GM21723 (cell line): Measurements from ENCODE around the gene LIN28A.

Experiments used
- ATAC-seq: cut with Tn5 transposase; IDR thresholded peaks from one replicate; pipeline ENCODE4 v1.9.1; 2021; ENCODE audit warnings: mild to moderate bottlenecking, moderate library complexity; ENCODE audit not compliant: unreplicated experiment

Gene LIN28A

DNA sequence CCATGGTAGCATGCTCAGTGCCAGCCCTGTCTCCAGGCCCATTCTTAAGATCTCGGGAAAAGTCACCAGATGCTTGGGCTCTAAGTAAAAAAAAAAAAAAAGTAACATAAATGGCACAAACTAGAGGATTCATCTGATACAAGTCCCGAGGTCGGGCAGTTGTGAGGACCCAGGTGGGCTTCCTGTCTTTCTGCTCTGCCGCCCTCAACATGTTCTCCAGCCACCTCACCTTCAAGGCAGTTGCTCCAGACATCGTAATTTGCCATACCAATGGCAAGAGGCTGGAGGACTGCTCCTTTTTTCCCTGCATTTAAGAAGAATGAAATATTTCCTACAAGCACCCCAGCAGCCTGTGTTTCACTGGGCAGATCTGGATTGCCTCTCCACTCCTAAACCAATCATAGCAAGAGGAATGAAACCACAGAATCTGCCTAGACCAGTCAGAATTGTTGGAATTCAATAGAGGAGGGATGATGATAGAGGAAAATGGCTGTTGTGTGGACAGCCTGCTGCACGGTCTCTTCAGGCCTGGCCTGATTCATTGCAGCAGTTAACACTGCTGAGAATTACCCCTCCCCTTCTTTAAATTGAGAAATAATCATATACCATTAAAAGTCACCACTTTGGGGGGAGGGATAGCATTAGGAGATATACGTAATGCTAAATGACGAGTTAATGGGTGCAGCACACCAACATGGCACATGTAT, 67.0 kb downstream of the LIN28A start:
- no peak for ATAC-seq

DNA sequence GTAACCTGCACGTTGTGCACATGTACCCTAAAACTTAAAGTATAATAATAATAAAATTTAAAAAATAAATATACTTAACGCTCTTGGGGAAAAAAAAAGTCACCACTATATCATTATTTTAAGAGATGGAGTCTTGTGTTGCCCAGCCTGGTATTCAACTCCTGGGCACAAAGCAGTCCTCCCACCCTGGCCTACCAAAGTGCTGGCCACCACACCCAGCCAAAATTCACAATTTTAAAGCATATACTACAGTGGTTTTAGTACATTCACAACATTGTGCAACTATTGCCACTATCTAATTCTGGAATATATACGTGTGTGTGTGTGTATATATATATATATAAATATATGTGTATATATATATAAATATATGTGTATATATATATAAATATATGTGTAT, 67.5 kb downstream of the LIN28A start:
- ATAC-seq: no peak

DNA sequence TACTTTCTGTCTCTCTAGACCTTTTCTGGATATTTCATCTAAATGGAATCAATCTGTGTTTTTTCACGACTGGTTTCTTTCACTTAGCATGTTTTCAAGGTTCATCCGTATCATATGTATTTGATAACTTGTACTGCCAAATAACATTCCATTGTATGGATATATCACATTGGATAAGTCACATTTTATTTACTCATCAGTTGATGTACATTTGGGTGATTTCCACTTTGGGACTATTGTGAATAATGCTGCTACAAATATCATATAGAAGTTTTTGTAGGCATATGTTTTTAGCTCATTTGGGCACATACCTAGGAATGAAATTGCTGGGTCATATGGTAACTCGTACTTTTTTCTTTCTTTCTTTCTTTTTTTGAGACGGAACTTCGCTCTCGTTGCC, 68.4 kb downstream of the LIN28A start:
- no peak for ATAC-seq
